ENCODE results near the gene FAM118A.
A peak's percentile ranks its signal among the peaks of the same experiment; 100 is the strongest.
"Not testable (repeated sequence)": the region's sequence is repeated elsewhere in the genome, so short reads cannot be mapped to it uniquely, and the experiment has no call there.

FAM118A gene

DNA sequence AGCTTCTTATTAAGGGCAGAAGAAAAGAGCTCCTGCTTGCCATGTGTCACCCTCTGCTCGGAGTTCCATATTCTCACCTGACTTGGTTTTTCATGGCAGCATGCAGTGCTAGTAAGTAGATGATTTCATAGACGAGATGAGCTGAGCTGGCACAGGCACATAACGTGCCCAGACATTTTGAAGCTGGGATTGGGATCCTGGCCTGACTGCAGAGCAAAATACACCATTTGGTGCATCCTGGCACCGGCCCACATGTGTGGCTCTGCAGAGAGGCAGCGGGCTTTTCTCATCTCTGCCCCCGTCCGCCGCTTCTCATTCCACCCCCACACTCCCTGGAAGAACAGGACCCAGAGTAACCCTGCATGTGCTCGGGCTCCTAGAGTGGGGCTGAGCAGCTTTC lies 24.8 kb downstream of the FAM118A start:
- no peak for DNase-seq

DNA sequence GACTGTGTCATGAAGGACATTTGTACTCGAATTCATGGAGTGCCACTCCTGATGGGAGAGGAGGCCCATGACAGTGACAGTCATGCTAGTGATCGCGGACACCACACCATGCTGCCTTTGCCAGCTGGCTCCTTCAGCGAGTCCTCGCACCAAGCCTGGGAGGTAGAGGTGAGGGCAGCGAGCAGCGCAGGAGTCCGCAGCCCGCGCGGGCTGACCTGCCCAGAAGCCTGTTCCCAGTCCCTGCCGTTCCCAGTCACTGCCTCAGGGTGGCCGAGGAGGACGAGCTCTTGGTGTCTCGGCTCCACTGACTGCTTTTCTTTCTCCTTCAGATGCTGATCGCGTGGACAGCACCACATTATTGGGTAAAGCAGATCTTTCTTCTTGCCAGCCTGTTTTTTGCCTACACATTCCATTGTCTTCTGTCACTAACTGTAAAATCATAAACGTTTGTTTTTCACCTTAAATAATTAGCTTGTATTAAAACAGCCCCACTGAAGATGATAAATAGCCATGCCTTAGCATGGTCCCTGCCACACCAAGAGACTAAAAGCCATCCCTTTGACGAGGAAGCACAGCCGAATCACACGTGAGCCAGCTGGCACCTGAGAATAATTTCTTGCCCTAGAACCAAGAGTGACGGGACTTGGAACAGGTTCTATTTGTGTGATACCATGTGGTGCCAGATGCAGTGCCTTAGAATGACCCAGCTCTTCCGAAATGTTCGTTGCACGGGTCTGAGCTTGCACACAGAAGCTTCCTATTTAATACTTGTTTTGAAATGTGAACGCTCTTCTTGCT lies 25.5 kb downstream of the FAM118A start:
- no peak for DNase-seq

DNA sequence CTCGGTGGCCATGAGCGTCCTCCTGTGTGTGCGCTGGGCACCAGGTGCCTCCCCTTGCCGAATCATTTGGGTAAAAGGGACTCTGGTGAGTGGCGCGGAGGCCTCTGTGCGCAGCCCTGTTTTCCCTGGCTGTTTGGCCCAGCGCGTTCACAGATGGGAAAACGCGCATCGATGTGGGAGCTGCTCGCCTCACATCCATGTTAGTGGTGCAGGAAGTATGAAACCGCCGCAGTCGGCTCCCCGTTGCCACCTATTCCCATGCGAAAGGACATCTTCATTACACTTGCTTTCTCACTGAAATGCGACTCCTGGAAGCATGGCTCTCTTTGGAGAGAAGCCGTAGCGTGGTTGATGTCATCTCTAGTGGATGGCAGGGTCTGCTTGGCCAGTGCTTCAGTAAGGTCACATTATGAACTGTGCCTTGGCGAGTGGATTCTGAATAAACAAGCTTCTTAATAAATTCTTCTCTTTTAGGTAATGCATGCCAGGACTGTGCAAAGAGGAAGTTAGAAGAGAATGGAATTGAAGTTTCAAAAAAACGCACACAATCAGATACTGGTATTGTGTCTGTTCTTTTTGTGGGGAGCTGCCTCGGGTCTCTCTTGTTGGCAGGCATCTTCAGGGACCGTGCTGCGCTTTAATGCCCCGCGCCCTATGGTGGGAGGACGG lies 26.3 kb downstream of the FAM118A start:
- DNase-seq: no peak

DNA sequence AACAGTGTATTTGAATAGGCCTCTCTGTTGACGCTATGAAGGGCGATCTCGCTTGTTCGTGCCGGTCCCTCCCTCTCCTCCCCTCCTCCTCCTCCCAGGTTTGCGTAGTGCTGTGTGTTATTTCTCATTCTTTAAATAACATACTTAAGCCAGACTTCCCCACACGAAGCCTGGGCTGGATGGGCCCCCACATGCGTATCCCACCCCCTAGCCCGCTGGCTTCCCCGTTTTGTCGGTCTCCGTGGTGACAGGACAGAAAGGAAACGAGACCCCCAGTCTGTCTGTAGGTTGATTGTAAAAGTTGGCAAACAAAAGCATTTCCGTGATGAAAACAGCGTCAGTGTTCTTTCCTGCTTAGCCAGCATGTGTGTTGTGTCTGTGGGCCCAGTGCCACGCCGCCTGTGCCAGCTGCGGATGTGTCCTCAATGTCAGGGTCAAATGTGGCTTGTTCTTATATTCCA lies 27.3 kb downstream of the FAM118A start:
- peak in 1 of 2 donors; percentile 21 for DNase-seq

DNA sequence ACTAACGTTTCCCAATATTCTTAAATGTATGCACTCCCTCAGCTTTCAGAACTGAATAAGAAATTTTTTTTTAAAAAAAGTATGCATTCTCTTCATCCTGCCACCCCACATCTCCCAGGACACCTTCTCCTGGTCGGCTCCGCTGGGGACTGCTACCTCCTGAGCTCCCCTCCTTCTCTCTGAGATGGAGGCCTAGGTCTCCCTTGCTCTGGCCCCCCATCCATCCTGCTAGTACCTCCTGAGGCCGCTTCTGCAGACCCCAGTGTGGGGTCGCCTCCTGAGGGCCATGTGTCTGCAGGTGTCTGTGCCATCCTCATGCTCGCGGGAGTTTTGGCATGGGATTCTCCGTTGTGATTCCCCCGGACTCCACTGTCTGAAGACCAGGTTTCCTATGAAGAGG lies 27.8 kb downstream of the FAM118A start:
- no peak for DNase-seq

DNA sequence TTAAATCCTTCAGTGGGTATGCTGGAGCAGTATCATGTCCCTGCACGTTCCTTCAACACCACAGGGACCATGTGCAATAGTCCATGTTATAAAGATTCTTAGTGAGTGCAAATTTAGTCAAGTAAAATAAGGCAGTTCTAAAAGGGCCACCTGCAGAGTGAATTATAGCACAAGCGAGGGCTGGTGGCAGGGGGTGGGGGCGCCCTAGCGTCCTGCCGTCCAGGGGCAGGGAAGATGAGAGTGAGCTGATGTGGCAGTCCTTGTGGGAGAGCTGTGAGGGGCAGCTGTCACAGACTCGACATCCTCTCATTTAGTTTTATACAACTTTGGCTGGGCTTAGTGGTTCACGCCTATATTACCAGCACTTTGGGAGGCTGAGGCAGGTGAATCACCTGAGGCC lies 29.1 kb downstream of the FAM118A start:
- no peak for DNase-seq

DNA sequence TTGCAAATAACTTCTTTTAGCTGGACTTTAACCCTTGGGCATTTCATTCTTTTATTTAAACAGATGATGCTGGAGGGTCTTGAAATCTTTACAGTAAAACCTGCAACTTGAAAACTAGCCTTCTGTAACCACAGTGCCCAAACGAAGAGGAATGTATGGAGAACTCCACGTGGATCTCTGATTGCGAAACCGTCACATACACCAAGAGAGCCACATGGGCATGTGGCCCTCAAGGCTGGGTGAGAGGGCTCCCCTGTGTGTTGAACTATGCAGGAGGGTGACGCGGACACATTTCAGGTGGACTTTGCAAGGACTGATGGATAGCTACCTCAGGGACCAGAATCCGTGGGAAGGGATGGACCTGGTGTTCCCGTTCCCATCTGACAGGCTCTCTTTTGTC lies 30.6 kb downstream of the FAM118A start:
- DNase-seq: no peak

DNA sequence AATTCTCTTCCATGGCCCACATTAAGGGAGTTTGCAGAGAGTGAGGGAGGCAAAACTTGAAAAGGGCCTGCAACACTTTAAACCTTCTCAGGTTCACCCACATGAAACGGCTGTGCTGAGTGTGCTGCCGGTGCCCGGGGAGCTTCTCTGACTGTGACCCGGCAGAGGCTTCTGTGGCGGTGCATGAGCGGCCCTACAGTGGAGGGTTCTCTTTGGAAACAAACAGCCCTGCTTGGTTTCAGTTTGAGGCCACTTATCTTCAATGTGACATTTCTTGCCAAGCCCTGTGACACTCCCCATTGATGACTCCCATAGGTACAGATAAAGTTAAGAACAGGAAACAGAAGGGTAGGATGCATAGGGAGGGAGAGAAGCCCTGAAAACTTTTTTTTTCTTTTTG lies 31.8 kb downstream of the FAM118A start:
- no peak for DNase-seq

DNA sequence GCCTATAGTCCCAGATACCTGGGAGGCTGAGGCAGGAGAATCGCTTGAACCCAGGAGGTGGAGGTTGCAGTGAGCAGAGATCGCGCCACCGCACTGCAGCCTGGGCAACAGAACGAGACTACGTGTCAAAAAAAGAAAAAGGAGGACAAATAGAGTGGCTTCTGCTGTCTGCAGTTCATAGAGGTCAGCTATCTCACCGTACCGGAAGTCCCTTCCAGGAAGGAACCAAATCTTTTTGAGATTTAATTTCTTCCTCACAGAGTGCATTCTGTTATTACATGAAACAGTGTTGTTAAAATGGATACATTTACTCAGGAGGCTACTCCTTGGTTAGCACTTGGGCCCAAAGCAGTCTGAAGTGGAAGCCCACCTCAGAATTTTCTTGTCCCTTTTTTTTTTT lies 33.4 kb downstream of the FAM118A start:
- no peak for DNase-seq

DNA sequence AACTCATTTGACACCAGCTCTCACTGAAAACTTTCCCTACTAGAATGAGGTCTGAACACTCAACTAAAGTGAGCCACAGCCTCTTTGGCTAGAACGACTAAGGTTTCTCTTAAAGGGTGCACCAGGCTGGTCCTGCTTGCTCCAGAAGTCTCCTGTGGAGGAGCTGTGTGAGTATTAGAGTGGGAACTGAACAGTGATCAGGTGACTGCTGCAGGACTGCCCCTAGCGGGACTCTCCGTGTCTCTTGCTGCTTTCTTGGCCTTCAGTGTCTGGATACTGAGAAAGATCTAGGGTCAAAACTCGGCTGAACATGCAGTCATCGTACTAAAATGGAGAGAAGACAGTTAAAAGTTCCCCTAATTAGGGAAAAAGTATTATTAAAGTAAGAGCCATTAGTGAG lies 34.6 kb downstream of the FAM118A start:
- peak in 1 of 2 donors; percentile 40 for DNase-seq

DNA sequence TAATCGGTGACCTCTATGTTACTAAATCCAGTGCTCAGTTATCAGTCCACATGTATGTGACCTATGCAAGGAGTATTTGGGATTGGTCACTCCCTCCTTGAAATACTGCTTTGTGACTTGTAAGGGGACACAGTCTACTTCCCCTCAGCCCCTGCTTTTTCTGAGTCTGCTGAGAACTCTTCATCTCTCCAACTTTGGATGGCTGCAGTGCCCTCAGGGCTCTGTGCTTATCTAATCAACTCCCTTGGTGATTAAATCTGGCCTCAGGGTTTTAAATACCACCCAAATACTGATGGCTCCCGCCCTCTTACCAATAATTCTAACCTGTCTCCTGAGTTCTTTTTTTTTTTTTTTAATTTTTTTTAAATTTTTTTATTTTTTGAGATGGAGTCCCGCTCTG lies 40.2 kb downstream of the FAM118A start:
- no peak for DNase-seq

DNA sequence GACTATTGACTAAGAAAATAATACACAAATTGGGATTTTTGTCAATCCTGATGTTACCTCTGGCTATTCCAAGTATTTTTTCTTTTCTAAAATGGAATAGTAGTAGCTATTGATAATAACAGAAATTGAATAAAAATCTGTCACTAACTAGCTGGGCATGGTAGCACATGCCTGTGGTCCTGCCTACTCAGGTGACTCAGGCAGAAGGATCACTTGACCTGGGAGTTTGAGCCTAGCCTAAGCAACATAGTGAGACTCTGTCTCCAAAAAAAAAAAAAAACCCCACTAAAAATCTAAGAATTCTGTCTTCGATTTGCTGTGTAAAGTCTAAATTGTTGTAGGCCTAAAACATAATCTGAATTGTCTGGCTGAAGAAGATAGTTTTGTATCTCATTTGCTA lies 42.2 kb downstream of the FAM118A start:
- no peak for DNase-seq

DNA sequence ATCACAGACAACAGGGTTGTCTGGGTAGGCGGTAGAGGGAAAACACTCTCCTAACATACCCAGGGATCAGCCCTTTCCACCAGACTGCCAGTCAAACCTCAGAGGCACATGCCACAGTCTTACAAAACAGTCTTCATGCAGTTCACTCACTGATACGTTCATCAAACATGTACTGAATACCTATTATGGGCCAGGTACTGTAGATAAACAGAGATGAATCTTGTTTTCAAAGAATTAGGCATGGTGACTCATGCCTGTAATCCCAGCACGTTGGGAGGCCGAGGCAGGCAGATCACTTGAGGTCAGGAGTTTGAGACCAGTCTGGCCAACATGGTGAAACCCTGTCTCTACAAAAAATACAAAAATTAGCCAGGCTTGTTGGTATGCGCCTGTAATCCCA lies 43.0 kb downstream of the FAM118A start:
- DNase-seq: not testable (repeated sequence)

DNA sequence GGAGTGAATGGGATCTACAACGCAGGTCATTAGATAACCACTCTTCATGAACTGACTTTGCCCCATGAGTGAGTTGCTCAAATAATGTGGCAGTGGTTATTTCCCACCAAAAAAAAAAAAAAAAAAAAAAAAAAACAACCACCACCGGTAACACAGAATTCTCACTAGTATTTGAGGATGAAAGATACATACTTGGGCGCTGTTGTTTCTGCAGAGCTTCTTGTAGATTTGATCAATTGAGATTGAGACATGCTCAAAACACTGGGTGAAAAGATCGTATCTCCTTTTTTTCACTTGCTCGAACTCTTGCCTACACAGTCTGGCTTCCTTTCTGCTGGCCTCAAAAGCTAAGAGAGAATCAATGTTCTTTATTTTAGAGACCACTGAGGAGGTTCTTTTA lies 44.1 kb downstream of the FAM118A start:
- no peak for DNase-seq

DNA sequence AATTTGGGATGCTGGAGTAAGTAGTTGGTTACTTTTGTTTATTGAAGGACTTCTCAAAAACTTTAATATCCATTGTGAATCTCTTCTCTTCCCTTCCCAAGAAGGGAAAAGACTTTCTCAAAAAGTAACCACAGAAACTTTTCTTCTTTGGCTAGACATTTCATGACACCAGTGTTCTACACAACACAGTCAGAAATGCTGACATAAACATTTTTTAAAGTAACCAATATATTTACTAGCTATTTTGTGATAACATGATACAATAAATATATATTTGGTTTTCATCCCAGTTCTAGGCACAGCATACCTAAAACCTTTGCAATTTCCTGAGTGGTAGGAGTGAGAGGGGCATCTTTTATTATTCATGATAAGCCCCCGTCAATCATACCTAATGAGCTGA lies 47.8 kb downstream of the FAM118A start:
- DNase-seq: no peak

DNA sequence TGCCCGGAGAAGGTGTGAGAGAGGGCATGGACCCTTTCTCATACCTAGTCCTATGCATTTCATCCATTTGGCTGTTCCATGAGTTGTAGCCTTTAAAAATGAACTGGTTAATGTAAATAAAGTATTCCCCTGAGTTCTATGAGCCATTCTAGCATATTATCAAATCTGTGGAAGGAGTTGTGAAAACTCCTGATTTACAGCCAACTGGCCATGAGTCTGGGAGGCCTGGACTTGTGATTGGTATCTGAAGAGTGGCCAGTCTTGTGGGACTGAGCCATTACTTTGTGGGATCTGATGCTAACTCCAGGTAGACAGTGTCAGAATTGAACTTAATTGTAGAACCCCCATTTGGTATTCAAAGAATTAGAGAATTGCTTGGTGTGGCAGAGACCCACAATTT lies 48.4 kb downstream of the FAM118A start:
- DNase-seq: no peak

DNA sequence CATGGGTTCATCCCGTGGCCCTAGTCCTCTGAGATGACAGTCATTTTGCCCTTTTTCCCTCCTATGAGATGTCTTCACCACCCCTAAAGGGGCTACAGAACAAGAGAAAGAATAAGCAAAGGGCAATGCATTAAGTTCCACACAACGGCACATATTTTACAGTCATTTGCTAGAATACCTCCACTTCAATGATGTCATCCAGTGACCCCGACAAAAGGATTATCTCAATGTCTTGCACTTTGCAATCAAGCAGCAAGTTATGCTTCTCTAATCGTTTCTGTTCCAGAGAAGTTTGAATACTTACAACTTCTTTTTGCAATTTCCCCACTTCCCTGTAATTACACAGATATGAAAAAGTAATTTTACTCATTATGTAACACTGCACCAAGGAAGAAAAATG lies 49.9 kb downstream of the FAM118A start:
- no peak for DNase-seq

DNA sequence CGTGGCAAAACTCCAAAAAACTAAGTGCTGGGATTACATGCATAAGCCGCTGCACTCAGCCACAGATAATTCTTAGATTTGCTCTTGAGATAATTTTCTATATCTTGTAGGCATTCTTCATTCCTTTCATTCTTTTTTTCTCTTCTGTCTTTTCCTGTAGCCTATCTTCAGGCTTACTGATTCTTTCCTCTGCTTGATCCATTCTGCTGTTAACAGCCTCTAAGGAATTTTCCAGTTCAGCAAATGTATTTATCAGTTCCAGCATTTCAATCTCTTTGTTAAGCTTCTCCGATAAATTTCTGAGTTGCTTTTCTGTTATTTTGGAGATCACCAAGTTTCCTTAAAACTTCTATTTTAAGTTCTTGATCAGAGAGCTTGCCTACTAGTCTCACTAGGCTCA lies 57.0 kb downstream of the FAM118A start:
- no peak for DNase-seq

DNA sequence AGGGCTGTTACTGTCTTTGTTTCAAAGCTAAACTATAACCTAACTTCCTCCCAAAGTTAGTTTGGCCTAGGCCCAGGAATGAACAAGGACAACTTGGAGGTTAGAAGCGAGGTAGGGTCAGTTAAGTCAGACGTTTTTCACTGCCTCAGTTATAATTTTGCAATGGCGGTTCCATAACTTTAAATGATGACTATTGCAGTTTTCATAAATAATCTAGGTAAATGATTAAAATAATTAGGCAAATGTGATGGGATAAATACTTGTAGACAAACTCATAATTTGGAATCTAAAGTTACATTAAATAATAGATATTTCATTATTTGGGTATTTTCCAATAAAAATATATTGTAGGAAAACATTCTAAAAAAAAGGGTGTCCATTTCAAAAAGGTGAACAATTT lies 63.9 kb downstream of the FAM118A start:
- DNase-seq: not testable (repeated sequence)

DNA sequence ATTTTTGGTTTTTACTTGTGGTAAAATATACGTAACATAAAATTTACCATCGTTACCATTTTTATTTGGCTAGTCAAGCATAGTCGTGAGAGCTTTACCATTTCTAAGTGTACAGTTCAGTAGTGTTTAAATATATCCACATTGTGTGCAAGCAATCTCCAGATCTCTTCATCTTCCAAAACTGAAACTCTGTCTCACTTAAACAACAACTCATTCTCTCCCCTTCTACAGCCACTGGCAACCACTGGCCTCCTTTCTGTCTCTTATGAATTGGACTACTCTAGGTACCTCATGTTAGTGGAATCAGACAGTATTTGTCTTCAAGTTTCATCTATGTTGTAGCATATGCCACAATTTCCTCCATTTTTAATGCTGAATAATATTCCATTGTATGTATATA lies 66.3 kb downstream of the FAM118A start:
- DNase-seq: no peak

DNA sequence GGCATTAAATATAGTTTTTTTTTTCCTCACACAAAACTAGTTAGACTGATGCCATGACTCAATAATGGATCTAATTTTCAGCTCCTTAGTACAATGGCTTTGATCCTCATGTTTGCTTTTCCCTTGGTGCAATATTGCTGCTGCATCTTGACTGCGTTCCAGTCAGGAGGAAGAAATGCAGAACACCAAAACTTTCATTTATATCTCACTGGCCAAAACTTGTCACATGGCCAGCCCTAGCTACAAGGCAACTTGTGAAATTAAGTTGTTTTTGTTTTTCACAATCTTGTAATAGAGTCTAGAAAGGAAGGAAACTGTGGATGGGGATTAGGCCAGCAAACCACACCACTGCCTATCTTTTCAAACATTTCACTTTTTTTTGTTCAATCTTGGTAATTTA lies 67.0 kb downstream of the FAM118A start:
- DNase-seq: no peak

DNA sequence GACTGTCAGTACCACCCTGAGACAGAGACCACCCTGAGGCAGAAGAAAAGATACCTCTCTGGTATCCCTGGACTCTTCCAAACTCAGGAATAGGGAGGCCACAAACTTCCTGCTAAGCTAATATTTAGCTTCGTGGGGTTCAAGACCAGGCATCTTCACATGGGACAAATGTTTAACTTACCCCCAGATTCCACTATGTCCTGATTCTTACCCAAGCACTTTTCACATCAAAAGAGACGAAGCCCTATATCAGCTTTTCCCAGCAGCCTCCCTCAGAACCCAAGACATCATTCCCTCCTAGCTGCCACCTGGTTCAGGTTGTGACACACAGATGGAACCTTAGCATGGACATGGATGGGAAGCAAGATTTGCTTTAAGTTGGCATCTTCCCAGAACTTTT lies 71.6 kb downstream of the FAM118A start:
- no peak for DNase-seq

DNA sequence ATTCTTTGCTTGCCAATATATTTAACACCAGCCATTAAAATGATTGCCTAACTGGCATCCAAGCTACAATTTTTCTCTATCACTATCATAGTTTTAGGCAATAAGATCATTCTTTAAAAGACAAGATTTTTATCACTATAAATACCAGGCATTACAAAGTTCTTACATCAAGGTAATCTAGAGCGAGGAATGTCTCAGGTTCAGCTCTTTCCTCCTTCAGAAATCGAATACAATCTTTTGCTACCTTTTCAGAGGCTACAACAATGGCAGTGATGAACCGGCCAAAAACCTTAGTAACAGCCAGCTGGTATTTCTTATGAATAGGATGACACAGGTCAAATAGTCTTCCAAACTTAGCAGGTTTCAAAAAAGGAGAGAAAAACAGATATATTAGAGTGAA lies 79.8 kb downstream of the FAM118A start:
- no peak for DNase-seq

All from hippocampal formation (tissue), 2 donors.